ENCODE results near the gene SUSD1.
"Not testable (repeated sequence)": the region's sequence is repeated elsewhere in the genome, so short reads cannot be mapped to it uniquely, and the experiment has no call there.

Gene SUSD1

GRCh38 chr9:112084907-112085306 lies 90.2 kb downstream of the SUSD1 start:
- no peaks in the 10 kb centered on the region for H3K27me3 ChIP-seq (ENCODE audit: control insufficient read depth, insufficient read depth, low read length)
- no peak overlapping the region for H3K4me3 ChIP-seq (ENCODE audit: low read length)
- no peak overlapping the region for H3K27ac ChIP-seq (ENCODE audit: low read length)
- no peaks in the 10 kb centered on the region for H3K9me3 ChIP-seq (ENCODE audit: control insufficient read depth, insufficient read depth, low read length)
- H3K36me3 ChIP-seq (ENCODE audit: control insufficient read depth, insufficient read depth, low read length) = no peaks in the 10 kb centered on the region
- WGBS (ENCODE audit: insufficient coverage, insufficient read length) = no CpG with 5 or more reads among the region's 2 CpGs
- DNase-seq (ENCODE audit: low read depth, low spot score) = no peak
- no peaks in the 10 kb centered on the region for H3K4me1 ChIP-seq (ENCODE audit: control insufficient read depth, insufficient read depth, low read length)

- no CpG with 5 or more reads among the region's 3 CpGs for WGBS (ENCODE audit: insufficient coverage, insufficient read length)
- Histone ChIP-seq H3K36me3 (ENCODE audit: control insufficient read depth, insufficient read depth, low read length) (no peaks in the 10 kb centered on the region), H3K27me3 (ENCODE audit: control insufficient read depth, insufficient read depth, low read length) (no peaks in the 10 kb centered on the region), H3K4me3 (ENCODE audit: low read length) (no peak overlapping the region), H3K4me1 (ENCODE audit: control insufficient read depth, insufficient read depth, low read length) (no peaks in the 10 kb centered on the region), H3K27ac (ENCODE audit: low read length) (no peak overlapping the region), H3K9me3 (ENCODE audit: control insufficient read depth, insufficient read depth, low read length) (no peaks in the 10 kb centered on the region)
- DNase-seq (ENCODE audit: low read depth, low spot score) = no peak
These were observed 90.8 kb downstream of the SUSD1 start for GRCh38 chr9:112084334-112084733.

- H3K27me3 ChIP-seq (ENCODE audit: control insufficient read depth, insufficient read depth, low read length) = no peaks in the 10 kb centered on the region
- no CpG with 5 or more reads among the region's 7 CpGs for WGBS (ENCODE audit: insufficient coverage, insufficient read length)
- no peak overlapping the region for H3K27ac ChIP-seq (ENCODE audit: low read length)
- H3K4me1 ChIP-seq (ENCODE audit: control insufficient read depth, insufficient read depth, low read length) = no peaks in the 10 kb centered on the region
- H3K4me3 ChIP-seq (ENCODE audit: low read length) = no peak overlapping the region
- H3K36me3 ChIP-seq (ENCODE audit: control insufficient read depth, insufficient read depth, low read length) = no peaks in the 10 kb centered on the region
- DNase-seq (ENCODE audit: low read depth, low spot score) = no peak
- H3K9me3 ChIP-seq (ENCODE audit: control insufficient read depth, insufficient read depth, low read length) = no peaks in the 10 kb centered on the region
These were observed 93.0 kb downstream of the SUSD1 start for GRCh38 chr9:112081918-112082729.

- Histone ChIP-seq H3K4me3 (ENCODE audit: low read length) (no peak overlapping the region), H3K4me1 (ENCODE audit: control insufficient read depth, insufficient read depth, low read length) (no peaks in the 10 kb centered on the region), H3K36me3 (ENCODE audit: control insufficient read depth, insufficient read depth, low read length) (no peaks in the 10 kb centered on the region), H3K27ac (ENCODE audit: low read length) (no peak overlapping the region), H3K9me3 (ENCODE audit: control insufficient read depth, insufficient read depth, low read length) (no peaks in the 10 kb centered on the region), H3K27me3 (ENCODE audit: control insufficient read depth, insufficient read depth, low read length) (no peaks in the 10 kb centered on the region)
- WGBS (ENCODE audit: insufficient coverage, insufficient read length) = no CpG with 5 or more reads among the region's 5 CpGs
- no peak for DNase-seq (ENCODE audit: low read depth, low spot score)
These were observed 94.1 kb downstream of the SUSD1 start for GRCh38 chr9:112080831-112081542.

GRCh38 chr9:112078432-112078831 lies 96.7 kb downstream of the SUSD1 start:
- no CpG with 5 or more reads among the region's 6 CpGs for WGBS (ENCODE audit: insufficient coverage, insufficient read length)

GRCh38 chr9:112076814-112077213 lies 98.3 kb downstream of the SUSD1 start:
- no peak overlapping the region for H3K27ac ChIP-seq (ENCODE audit: low read length)
- no CpG with 5 or more reads among the region's 7 CpGs for WGBS (ENCODE audit: insufficient coverage, insufficient read length)

More at GRCh38 chr9:112078432-112078831, 96.7 kb downstream of the SUSD1 start:
- Histone ChIP-seq H3K27me3 (ENCODE audit: control insufficient read depth, insufficient read depth, low read length) (no peaks in the 10 kb centered on the region), H3K36me3 (ENCODE audit: control insufficient read depth, insufficient read depth, low read length) (no peaks in the 10 kb centered on the region), H3K4me3 (ENCODE audit: low read length) (no peak overlapping the region), H3K9me3 (ENCODE audit: control insufficient read depth, insufficient read depth, low read length) (no peaks in the 10 kb centered on the region), H3K27ac (ENCODE audit: low read length) (no peak overlapping the region), H3K4me1 (ENCODE audit: control insufficient read depth, insufficient read depth, low read length) (no peaks in the 10 kb centered on the region)
- DNase-seq (ENCODE audit: low read depth, low spot score) = no peak

GRCh38 chr9:112075009-112075378 lies 100.1 kb downstream of the SUSD1 start:
- H3K4me1 ChIP-seq (ENCODE audit: control insufficient read depth, insufficient read depth, low read length) = no peaks in the 10 kb centered on the region
- no peaks in the 10 kb centered on the region for H3K27me3 ChIP-seq (ENCODE audit: control insufficient read depth, insufficient read depth, low read length)
- no peak for DNase-seq (ENCODE audit: low read depth, low spot score)
- no peaks in the 10 kb centered on the region for H3K36me3 ChIP-seq (ENCODE audit: control insufficient read depth, insufficient read depth, low read length)
- no CpG with 5 or more reads among the region's 2 CpGs for WGBS (ENCODE audit: insufficient coverage, insufficient read length)
- H3K9me3 ChIP-seq (ENCODE audit: control insufficient read depth, insufficient read depth, low read length) = no peaks in the 10 kb centered on the region
- H3K4me3 ChIP-seq (ENCODE audit: low read length) = no peak overlapping the region
- no peak overlapping the region for H3K27ac ChIP-seq (ENCODE audit: low read length)

More at GRCh38 chr9:112076814-112077213, 98.3 kb downstream of the SUSD1 start:
- Histone ChIP-seq H3K27me3 (ENCODE audit: control insufficient read depth, insufficient read depth, low read length) (no peaks in the 10 kb centered on the region), H3K4me1 (ENCODE audit: control insufficient read depth, insufficient read depth, low read length) (no peaks in the 10 kb centered on the region), H3K36me3 (ENCODE audit: control insufficient read depth, insufficient read depth, low read length) (no peaks in the 10 kb centered on the region), H3K9me3 (ENCODE audit: control insufficient read depth, insufficient read depth, low read length) (no peaks in the 10 kb centered on the region), H3K4me3 (ENCODE audit: low read length) (no peak overlapping the region)
- DNase-seq (ENCODE audit: low read depth, low spot score) = no peak

GRCh38 chr9:112074250-112075008 lies 100.7 kb downstream of the SUSD1 start:
- no peaks in the 10 kb centered on the region for H3K27me3 ChIP-seq (ENCODE audit: control insufficient read depth, insufficient read depth, low read length)
- no peak overlapping the region for H3K27ac ChIP-seq (ENCODE audit: low read length)
- no peak for DNase-seq (ENCODE audit: low read depth, low spot score)
- no peaks in the 10 kb centered on the region for H3K9me3 ChIP-seq (ENCODE audit: control insufficient read depth, insufficient read depth, low read length)
- WGBS (ENCODE audit: insufficient coverage, insufficient read length) = no CpG with 5 or more reads among the region's 11 CpGs
- H3K4me1 ChIP-seq (ENCODE audit: control insufficient read depth, insufficient read depth, low read length) = no peaks in the 10 kb centered on the region
- H3K36me3 ChIP-seq (ENCODE audit: control insufficient read depth, insufficient read depth, low read length) = no peaks in the 10 kb centered on the region
- H3K4me3 ChIP-seq (ENCODE audit: low read length) = no peak overlapping the region

GRCh38 chr9:112073639-112074173 lies 101.4 kb downstream of the SUSD1 start:
- not testable (repeated sequence) for H3K27me3 ChIP-seq (ENCODE audit: control insufficient read depth, insufficient read depth, low read length); H3K4me1 ChIP-seq (ENCODE audit: control insufficient read depth, insufficient read depth, low read length); H3K4me3 ChIP-seq (ENCODE audit: low read length); H3K27ac ChIP-seq (ENCODE audit: low read length); DNase-seq (ENCODE audit: low read depth, low spot score); H3K9me3 ChIP-seq (ENCODE audit: control insufficient read depth, insufficient read depth, low read length); H3K36me3 ChIP-seq (ENCODE audit: control insufficient read depth, insufficient read depth, low read length)
- WGBS (ENCODE audit: insufficient coverage, insufficient read length) = no CpG with 5 or more reads among the region's 10 CpGs

Measured in iPS DF 6.9 (cell line).